Neuronal stem cell (in vitro differentiated cells): ENCODE measurements around the gene CDKN2AIPNL.

ENCODE experiments used
- DNase-seq: peaks from one replicate; pipeline ENCODE4 v3.0.0-alpha.2; 2013; ENCODE audit warnings: low spot score
- H2AFZ ChIP-seq: one replicate; pipeline ENCODE4 v1.6.1; 2013; ENCODE audit warnings: mild to moderate bottlenecking, low read length, inconsistent platforms
- H2AK5ac ChIP-seq: 2 replicates; pipeline ENCODE4 v1.6.1; 2013; ENCODE audit warnings: low read depth, mild to moderate bottlenecking, inconsistent platforms, low read length, moderate library complexity, mixed read lengths
- H2BK120ac ChIP-seq: 2 replicates; pipeline ENCODE4 v1.6.1; 2013; ENCODE audit warnings: low read depth, mild to moderate bottlenecking, inconsistent platforms, low read length, moderate library complexity, mixed read lengths
- H2BK12ac ChIP-seq: one replicate; pipeline ENCODE4 v1.6.1; 2013; ENCODE audit warnings: low read length, inconsistent platforms
- H2BK15ac ChIP-seq: 2 replicates; pipeline ENCODE4 v1.6.1; 2013; ENCODE audit warnings: mild to moderate bottlenecking, low read length, inconsistent platforms, mixed read lengths
- H2BK5ac ChIP-seq: one replicate; pipeline ENCODE4 v1.6.1; 2013; ENCODE audit warnings: inconsistent platforms, mild to moderate bottlenecking, low read length, moderate library complexity
- H3K14ac ChIP-seq: one replicate; pipeline ENCODE4 v1.6.1; 2013; ENCODE audit warnings: low read length, inconsistent platforms
- H3K18ac ChIP-seq: 2 replicates; pipeline ENCODE4 v1.6.1; 2013; ENCODE audit warnings: low read length, inconsistent platforms
- H3K23ac ChIP-seq: 2 replicates; pipeline ENCODE4 v1.6.1; 2013; ENCODE audit warnings: low read depth, mild to moderate bottlenecking, mixed read lengths, low read length, inconsistent platforms; ENCODE audit not compliant: poor library complexity
- H3K27ac ChIP-seq: replicated peaks from 3 replicates; pipeline ENCODE4 v1.5.1; 2013; ENCODE audit warnings: low read length, inconsistent platforms
- H3K27me3 ChIP-seq, 3 experiments: 2 replicates each; pipeline ENCODE4 v1.6.1; 2013; ENCODE audit warnings: low read length in 3 of 3, mild to moderate bottlenecking in 2 of 3, inconsistent platforms in 1 of 3, low read depth in 1 of 3, mixed read lengths in 1 of 3, moderate library complexity in 1 of 3; ENCODE audit not compliant: control insufficient read depth in 3 of 3, insufficient read depth in 3 of 3
- H3K36me3 ChIP-seq, 2 donors: replicated peaks in 1 of 2; 2 replicates each; pipeline ENCODE4 v1.6.1; 2013; ENCODE audit warnings: low read length in 2 of 2; ENCODE audit not compliant: control insufficient read depth in 2 of 2, insufficient read depth in 2 of 2
- H3K4ac ChIP-seq: 2 replicates; pipeline ENCODE4 v1.6.1; 2013; ENCODE audit warnings: inconsistent platforms, mild to moderate bottlenecking, low read length, moderate library complexity
- H3K4me1 ChIP-seq, 2 donors: 1 replicate in 1 of 2; 2 replicates in 1 of 2; pipeline ENCODE4 v1.6.1; 2013; ENCODE audit warnings: low read length in 2 of 2, low read depth in 1 of 2; ENCODE audit not compliant: control insufficient read depth in 2 of 2, insufficient read depth in 1 of 2
- H3K4me2 ChIP-seq: one replicate; pipeline ENCODE4 v1.6.1; 2013; ENCODE audit warnings: mild to moderate bottlenecking, low read length, inconsistent platforms; ENCODE audit not compliant: insufficient read depth, poor library complexity, severe bottlenecking
- H3K4me3 ChIP-seq, 2 donors: 2 replicates each; pipeline ENCODE4 v1.5.1; 2013; ENCODE audit warnings: low read length in 2 of 2, mild to moderate bottlenecking in 2 of 2, inconsistent platforms in 1 of 2, moderate library complexity in 1 of 2
- H3K79me1 ChIP-seq: one replicate; pipeline ENCODE4 v1.6.1; 2013; ENCODE audit warnings: low read depth, mild to moderate bottlenecking, inconsistent platforms, low read length, moderate library complexity
- H3K9ac ChIP-seq: one replicate; pipeline ENCODE4 v1.6.1; 2013; ENCODE audit warnings: mild to moderate bottlenecking, low read depth, low read length, inconsistent platforms; ENCODE audit not compliant: poor library complexity
- H3K9me3 ChIP-seq, 2 donors: replicated peaks in 1 of 2; 2 replicates each; pipeline versions ENCODE3 to v1.6.1; 2013; ENCODE audit warnings: low read length in 2 of 2, mild to moderate bottlenecking in 2 of 2, inconsistent platforms in 1 of 2, low read depth in 1 of 2, mixed read lengths in 1 of 2, moderate library complexity in 1 of 2; ENCODE audit not compliant: control insufficient read depth in 2 of 2, insufficient read depth in 1 of 2
- H4K8ac ChIP-seq: one replicate; pipeline ENCODE4 v1.6.1; 2013; ENCODE audit warnings: low read depth, mild to moderate bottlenecking, inconsistent platforms, low read length, moderate library complexity
- H4K91ac ChIP-seq: one replicate; pipeline ENCODE4 v1.6.1; 2013; ENCODE audit warnings: low read length, low read depth, mild to moderate bottlenecking, inconsistent platforms; ENCODE audit not compliant: poor library complexity
- WGBS, 2 donors: extraction: QIAGEN DNeasy Blood & Tissue Kit; methylation state at CpG; one replicate each; pipeline ENCODE4 v1.1.7; 2013; ENCODE audit warnings: missing lambda C conversion rate in 2 of 2, mixed read lengths in 1 of 2; ENCODE audit not compliant: insufficient read length in 2 of 2, insufficient replicate concordance in 1 of 2; ENCODE audit errors: extremely low coverage in 2 of 2; 5-methylcytosine and 5-hydroxymethylcytosine counted together

Gene CDKN2AIPNL

DNA sequence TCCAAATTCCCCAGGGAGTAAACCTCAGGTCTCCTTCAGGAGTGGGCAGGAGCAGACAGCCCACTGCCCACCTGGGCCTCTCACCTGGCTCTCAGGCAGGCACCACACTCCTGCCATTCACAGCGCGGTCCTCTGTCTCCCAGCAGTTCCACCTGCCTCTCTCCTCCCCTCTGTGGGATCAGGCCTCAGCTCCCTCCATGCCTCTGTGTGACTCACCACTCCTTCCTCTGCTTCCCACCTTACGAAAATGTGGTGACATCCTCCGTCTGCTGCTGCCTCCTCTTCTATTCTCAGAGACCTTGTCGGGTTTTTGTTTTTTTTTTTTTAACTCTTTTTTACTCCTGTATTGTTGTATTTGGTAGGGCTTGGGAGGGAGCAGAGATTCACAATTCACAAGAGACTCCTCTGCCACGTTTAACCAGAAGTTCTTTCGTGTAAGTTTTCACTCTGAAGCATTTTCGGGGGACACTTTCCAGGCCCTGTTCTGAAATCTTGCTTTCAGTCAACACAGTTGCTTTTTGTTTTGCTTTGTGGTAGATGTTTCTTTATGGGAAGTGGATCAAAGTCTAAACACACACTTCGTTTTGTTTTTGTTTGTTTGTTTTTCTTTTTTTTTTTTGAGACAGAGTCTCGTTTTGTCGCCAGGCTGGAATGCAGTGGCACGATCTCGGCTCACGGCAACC, 21.1 kb upstream of the CDKN2AIPNL start:
- H3K4me3 ChIP-seq = no peak overlapping the region
- H3K18ac ChIP-seq = no peak overlapping the region
- no peak overlapping the region for H3K27ac ChIP-seq
- H3K14ac ChIP-seq = peak overlapping the region; percentile 78
- H2BK15ac ChIP-seq = no peak overlapping the region
- H2BK5ac ChIP-seq = no peak overlapping the region
- H2BK120ac ChIP-seq = no peak overlapping the region
- no peak overlapping the region for H3K23ac ChIP-seq
- H4K91ac ChIP-seq = no peak overlapping the region
- peak overlapping the region; percentile 80 for H3K4ac ChIP-seq
- H3K27me3 ChIP-seq = peaks cover 0 to 37% (median 0%) of the 10 kb centered on the region in 3 experiments
- H3K36me3 ChIP-seq = no peaks in the 10 kb centered on the region
- H2BK12ac ChIP-seq = no peak overlapping the region
- no peaks in the 10 kb centered on the region for H3K79me1 ChIP-seq
- no peak for DNase-seq
- peaks cover 0 to 8% of the 10 kb centered on the region in 2 donors for H3K4me1 ChIP-seq
- H2AK5ac ChIP-seq = no peak overlapping the region
- no CpG with 5 or more reads among the region's 14 CpGs for WGBS, 2 donors
- no peak overlapping the region for H3K9ac ChIP-seq
- no peaks in the 10 kb centered on the region for H3K9me3 ChIP-seq
- H3K4me2 ChIP-seq = no peak overlapping the region
- H4K8ac ChIP-seq = no peak overlapping the region
- H2AFZ ChIP-seq = no peak overlapping the region

DNA sequence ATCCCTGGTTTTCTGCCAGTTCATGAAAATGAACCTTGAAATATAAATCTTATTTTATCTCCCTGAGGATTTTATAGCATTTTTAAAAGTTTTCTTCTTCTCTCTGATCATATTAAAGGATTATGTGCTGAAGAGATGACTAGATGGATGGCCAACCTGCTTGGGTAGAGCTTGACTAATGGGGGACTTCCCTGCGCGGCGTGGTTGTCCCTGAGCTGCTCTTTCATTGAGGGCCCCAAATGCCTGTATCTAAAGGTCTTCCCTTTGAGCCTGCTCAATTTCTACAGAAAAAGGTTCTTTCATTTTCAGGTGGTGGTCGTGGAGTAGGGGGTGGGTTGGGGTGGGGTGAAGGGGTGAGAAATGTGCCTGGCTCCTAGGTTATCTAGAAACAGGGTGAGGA, 20.5 kb upstream of the CDKN2AIPNL start:
- no peak overlapping the region for H4K91ac ChIP-seq
- H2AFZ ChIP-seq = no peak overlapping the region
- no peak overlapping the region for H2BK15ac ChIP-seq
- no peak overlapping the region for H3K4me2 ChIP-seq
- peaks cover 0 to 39% (median 0%) of the 10 kb centered on the region in 3 experiments for H3K27me3 ChIP-seq
- no peak for DNase-seq
- no peak overlapping the region for H4K8ac ChIP-seq
- no peak overlapping the region for H3K14ac ChIP-seq
- no peak overlapping the region for H2BK12ac ChIP-seq
- H2BK120ac ChIP-seq = no peak overlapping the region
- no peak overlapping the region for H3K27ac ChIP-seq
- peaks cover 0 to 7% of the 10 kb centered on the region in 2 donors for H3K4me1 ChIP-seq
- no peak overlapping the region for H2AK5ac ChIP-seq
- no peaks in the 10 kb centered on the region for H3K79me1 ChIP-seq
- no peak overlapping the region for H3K18ac ChIP-seq
- H2BK5ac ChIP-seq = no peak overlapping the region
- H3K36me3 ChIP-seq = no peaks in the 10 kb centered on the region
- H3K23ac ChIP-seq = no peak overlapping the region
- H3K4me3 ChIP-seq = no peak overlapping the region
- no CpG with 5 or more reads among the region's 4 CpGs for WGBS, 2 donors
- H3K9me3 ChIP-seq = no peaks in the 10 kb centered on the region
- no peak overlapping the region for H3K9ac ChIP-seq
- H3K4ac ChIP-seq = no peak overlapping the region

DNA sequence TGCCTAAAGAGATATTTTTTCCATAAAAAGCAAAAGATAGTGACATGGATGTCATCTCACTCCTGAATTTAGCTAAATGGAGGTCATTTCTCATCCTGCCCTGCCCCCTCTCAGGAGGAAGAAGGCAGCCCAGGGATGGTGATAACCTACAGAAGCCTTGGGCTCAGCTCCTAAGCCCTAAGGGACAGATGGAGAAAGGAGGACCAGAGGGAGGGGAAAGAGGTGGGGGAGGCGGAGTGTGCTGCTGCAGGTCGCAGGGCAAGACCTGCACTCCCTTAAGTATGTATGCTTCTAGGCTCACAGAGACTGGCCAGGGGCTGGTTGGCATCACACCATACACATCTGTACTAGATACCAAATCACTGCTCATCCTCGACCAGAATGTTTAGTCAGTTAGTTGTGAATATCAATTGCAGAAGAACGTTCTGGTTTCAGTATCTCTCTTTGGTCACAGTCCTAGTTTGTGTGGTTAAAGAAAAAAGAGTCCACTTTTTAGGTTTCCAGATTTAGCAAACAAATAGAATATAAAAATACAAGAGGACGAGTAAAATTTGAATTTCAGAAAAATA, 18.4 kb upstream of the CDKN2AIPNL start:
- Histone ChIP-seq H2AK5ac (no peak overlapping the region), H3K4me3 (no peak overlapping the region), H3K79me1 (no peaks in the 10 kb centered on the region), H3K14ac (no peak overlapping the region), H3K23ac (no peak overlapping the region), H3K9me3 (no peaks in the 10 kb centered on the region), H3K4me1 (no peaks in the 10 kb centered on the region), H2BK5ac (no peak overlapping the region), H3K4ac (no peak overlapping the region), H2BK12ac (no peak overlapping the region), H4K91ac (no peak overlapping the region), H2BK15ac (no peak overlapping the region), H3K27me3 (peaks cover 0 to 35% (median 0%) of the 10 kb centered on the region in 3 experiments), H3K36me3 (no peaks in the 10 kb centered on the region), H3K18ac (no peak overlapping the region), H4K8ac (no peak overlapping the region), H3K4me2 (no peak overlapping the region), H2AFZ (no peak overlapping the region), H3K9ac (no peak overlapping the region), H3K27ac (no peak overlapping the region), H2BK120ac (no peak overlapping the region)
- WGBS, 2 donors = no CpG with 5 or more reads among the region's 5 CpGs
- no peak for DNase-seq

DNA sequence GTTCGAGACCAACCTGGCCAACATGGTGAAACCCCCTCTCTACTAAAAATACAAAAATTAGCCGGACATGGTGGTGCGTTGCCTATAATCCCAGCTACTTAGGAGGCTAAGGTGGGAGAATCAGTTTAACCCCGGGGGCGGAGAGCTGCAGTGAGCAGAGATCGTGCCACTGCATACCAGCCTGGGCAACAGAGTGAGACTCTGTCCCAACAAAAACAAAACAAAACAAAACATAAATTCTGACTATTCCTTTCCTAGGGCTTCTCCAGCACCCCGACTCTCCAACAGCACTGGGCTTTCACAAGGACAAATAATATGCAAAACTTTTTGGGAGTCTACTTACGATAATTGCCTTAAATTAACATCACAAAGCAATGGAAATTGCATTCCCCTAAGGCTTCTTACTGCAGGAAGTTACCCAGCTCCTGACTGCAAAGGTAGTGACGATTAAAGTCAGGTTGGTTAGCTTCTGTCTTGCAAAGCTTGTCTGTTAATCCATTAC, 15.9 kb upstream of the CDKN2AIPNL start:
- no peak overlapping the region for H2BK5ac ChIP-seq
- H3K18ac ChIP-seq = no peak overlapping the region
- no peak overlapping the region for H3K23ac ChIP-seq
- H3K79me1 ChIP-seq = no peaks in the 10 kb centered on the region
- no peak overlapping the region for H4K8ac ChIP-seq
- no peak overlapping the region for H2BK15ac ChIP-seq
- H3K4ac ChIP-seq = no peak overlapping the region
- H3K4me2 ChIP-seq = no peak overlapping the region
- H3K4me1 ChIP-seq = no peaks in the 10 kb centered on the region
- no peak overlapping the region for H3K9ac ChIP-seq
- no peak overlapping the region for H2BK120ac ChIP-seq
- no peak for DNase-seq
- no CpG with 5 or more reads among the region's 9 CpGs for WGBS, 2 donors
- no peaks in the 10 kb centered on the region for H3K36me3 ChIP-seq
- no peak overlapping the region for H4K91ac ChIP-seq
- H2AK5ac ChIP-seq = no peak overlapping the region
- H2AFZ ChIP-seq = no peak overlapping the region
- no peak overlapping the region for H3K27ac ChIP-seq
- H3K27me3 ChIP-seq = peaks cover 0 to 27% (median 0%) of the 10 kb centered on the region in 3 experiments
- H3K9me3 ChIP-seq = no peaks in the 10 kb centered on the region
- H2BK12ac ChIP-seq = no peak overlapping the region
- H3K4me3 ChIP-seq = no peak overlapping the region
- H3K14ac ChIP-seq = no peak overlapping the region
